K562 (cell line): ENCODE measurements around the gene SNAPC2. TPM values are rescaled to one million over a fixed set of nuclear protein-coding genes. Genes with fewer than 3 reads are reported as not detected.

Source experiments
- ARID3A ChIP-seq: IDR thresholded peaks from 2 replicates; pipeline ENCODE4 v1.6.1; 2012; ENCODE audit warnings: low read depth, low read length, improper control_type of control experiment, borderline replicate concordance
- CTBP1 ChIP-seq: fragments of 450-650 bp; IDR thresholded peaks from 2 replicates; pipeline ENCODE4 v1.6.1; 2016; ENCODE audit warnings: borderline replicate concordance
- E2F4 ChIP-seq: sonication (generic); formaldehyde crosslinking; IDR thresholded peaks from 2 replicates; pipeline ENCODE4 v1.8.0; 2022; ENCODE audit warnings: mild to moderate bottlenecking, low read depth, missing genetic modification reagents
- ETV1 ChIP-seq: fragments of 450-650 bp; conservative IDR thresholded peaks from 2 replicates; pipeline ENCODE4 v1.6.1; 2016; ENCODE audit warnings: missing genetic modification characterization, control low read depth, low read depth, missing compliant biosample characterization
- GTF2F1 ChIP-seq: IDR thresholded peaks from 2 replicates; pipeline ENCODE4 v1.6.1; 2011; ENCODE audit warnings: low read depth, low read length, improper control_type of control experiment
- GTF3C2 ChIP-seq: IDR thresholded peaks from 3 replicates; pipeline ENCODE4 v1.6.1; 2011; ENCODE audit warnings: borderline replicate concordance, mild to moderate bottlenecking, moderate library complexity; ENCODE audit not compliant: insufficient read length; ENCODE audit errors: extremely low read depth
- KDM2B ChIP-seq: fragments of 250-450 bp; sonication (Bioruptor Pico); IDR thresholded peaks from 2 replicates; pipeline ENCODE4 v1.8.0; 2021; ENCODE audit warnings: mild to moderate bottlenecking, moderate library complexity
- KLF10 ChIP-seq: fragments of 250-450 bp; sonication (Bioruptor Pico); IDR thresholded peaks from 2 replicates; pipeline ENCODE4 v1.6.1; 2021; ENCODE audit warnings: matching md5 sums
- POLR3A ChIP-seq: IDR thresholded peaks from 2 replicates; pipeline ENCODE4 v1.6.1; 2011; ENCODE audit warnings: borderline replicate concordance, mild to moderate bottlenecking, moderate library complexity; ENCODE audit not compliant: insufficient read length, insufficient read depth; ENCODE audit errors: extremely low read depth
- REST ChIP-seq, 2 experiments: fragments of 450-650 bp; formaldehyde crosslinking in 1 of 2; IDR thresholded peaks; 2 replicates each; pipeline versions ENCODE4 v1.4.0 to v1.6.1; 2014 to 2020; ENCODE audit warnings: mild to moderate bottlenecking in 2 of 2, borderline replicate concordance in 1 of 2, low read depth in 1 of 2
- TCFL5 ChIP-seq: fragments of 250-450 bp; sonication (Bioruptor Pico); conservative IDR thresholded peaks from 2 replicates; pipeline ENCODE4 v1.6.1; 2021; ENCODE audit warnings: mild to moderate bottlenecking, moderate library complexity, matching md5 sums
- polyA plus RNA-seq, 8 experiments: library from polyadenylated mRNA; depleted of rRNA in 4 of 8; stranded (reverse) in 5 of 8; unstranded in 3 of 8; fragments of >200 nt; fragmentation: Nextera tagmentation in 2 of 8; fragmentation: Illumina TruSeq in 1 of 8; extraction: Ambion mirVana in 2 of 8; extraction: Trizol in 1 of 8; gene quantifications; 2 replicates each; pipeline versions ENCODE4 v1.2.1 to v1.2.3, GENCODE V29; 2011 to 2014; ENCODE audit warnings: inconsistent platforms in 1 of 8, missing spikeins in 1 of 8
- total RNA-seq, 7 experiments: library from RNA; depleted of rRNA in 6 of 7; stranded (reverse); fragments of >200 nt in 6 of 7; fragmentation: Illumina TruSeq in 2 of 7; extraction: Trizol in 2 of 7; gene quantifications; 2 replicates each; pipeline versions ENCODE4 v1.2.1 to v1.2.3, GENCODE V29; 2011 to 2021; ENCODE audit warnings: low replicate concordance in 1 of 7

SNAPC2 gene
- total and polyA plus RNA-seq, 9 of the 15 experiments (the other 6 are each of a cell fraction or from before 2014, with no cell fraction given) = 0.59 to 45.1 (median 15.3) TPM

GRCh38 chr19:7919610-7920518 is at the start of gene SNAPC2 (continued):
- TF ChIP-seq ETV1 = peak; percentile 54; the same call in 1 of the 2 replicates
- no peak for TF ChIP-seq KLF10 (CRISPR knock-in tag)
- TF ChIP-seq GTF2F1 = 0 out of 2 replicates have a peak, but pooled peaks have one; percentile 39
- peak; percentile 78; the same call in 1 of the 2 replicates for TF ChIP-seq KDM2B (CRISPR knock-in tag)
- TF ChIP-seq ARID3A = no peak
- TF ChIP-seq E2F4 (CRISPR knock-in tag) = no peak
- TF ChIP-seq REST (IDR thresholded peaks at IDR 0.05; ENCODE audit: borderline replicate concordance) = no peak
- TF ChIP-seq REST (CRISPR knock-in tag; IDR thresholded peaks at IDR 0.05; ENCODE audit: low read depth) = no peak
- TF ChIP-seq CTBP1 = peak; percentile 95
- no peak for TF ChIP-seq POLR3A
- no peak for TF ChIP-seq GTF3C2
- no peak for TF ChIP-seq TCFL5 (CRISPR knock-in tag)
